Measurements from ENCODE around the gene BACH2. TPM values are rescaled to one million over a fixed set of nuclear protein-coding genes. Genes with fewer than 3 reads are reported as not detected.
"Not testable (repeated sequence)": the region's sequence is repeated elsewhere in the genome, so short reads cannot be mapped to it uniquely, and the experiment has no call there.

The BACH2 gene
- total RNA-seq, 1 donor = 13.2 TPM

DNA sequence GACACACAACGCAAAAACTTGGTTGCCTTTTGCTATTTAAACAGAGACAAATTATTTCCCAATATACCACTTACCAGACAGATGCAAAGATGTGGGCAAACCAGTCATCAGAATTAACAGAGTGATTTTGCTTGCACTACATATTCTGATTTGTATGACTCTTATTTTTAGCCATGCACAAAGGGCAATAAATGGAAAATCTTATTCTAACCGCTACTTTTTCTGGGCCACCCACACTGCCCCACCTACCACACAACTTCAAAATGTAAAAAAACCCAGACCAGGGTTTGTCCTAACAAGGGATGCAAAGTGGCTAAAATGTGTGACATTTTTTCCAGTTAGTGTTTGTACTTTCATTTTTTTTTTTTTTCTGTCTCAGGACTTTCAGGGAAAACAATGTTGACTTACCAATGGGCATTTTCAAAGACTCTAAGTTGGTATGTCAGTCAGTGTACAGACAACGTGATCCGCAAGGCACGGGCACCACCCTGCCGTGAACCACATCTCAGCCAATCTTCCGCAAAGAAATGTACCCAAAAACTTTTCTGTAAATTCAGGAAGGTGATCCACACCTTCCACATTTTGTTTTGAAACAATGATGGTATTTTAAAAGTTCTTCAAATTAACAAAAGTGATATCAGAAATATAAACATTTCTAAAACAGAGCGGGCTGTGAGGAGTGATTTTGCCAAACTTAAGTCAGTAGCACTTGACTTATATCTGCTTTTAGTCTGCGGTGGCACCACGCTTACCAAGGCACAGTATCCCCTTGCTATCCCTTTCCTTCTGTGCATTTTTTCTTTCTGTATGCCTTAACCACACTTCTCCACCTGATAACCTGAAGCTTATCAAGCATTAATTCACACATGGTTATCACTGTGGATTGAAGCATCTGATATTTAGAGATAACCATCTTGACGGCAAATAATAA is 216.8 kb downstream of the BACH2 start:
- no peak for DNase-seq (ENCODE audit: low read depth in 2 of 3, low spot score in 2 of 3)

DNA sequence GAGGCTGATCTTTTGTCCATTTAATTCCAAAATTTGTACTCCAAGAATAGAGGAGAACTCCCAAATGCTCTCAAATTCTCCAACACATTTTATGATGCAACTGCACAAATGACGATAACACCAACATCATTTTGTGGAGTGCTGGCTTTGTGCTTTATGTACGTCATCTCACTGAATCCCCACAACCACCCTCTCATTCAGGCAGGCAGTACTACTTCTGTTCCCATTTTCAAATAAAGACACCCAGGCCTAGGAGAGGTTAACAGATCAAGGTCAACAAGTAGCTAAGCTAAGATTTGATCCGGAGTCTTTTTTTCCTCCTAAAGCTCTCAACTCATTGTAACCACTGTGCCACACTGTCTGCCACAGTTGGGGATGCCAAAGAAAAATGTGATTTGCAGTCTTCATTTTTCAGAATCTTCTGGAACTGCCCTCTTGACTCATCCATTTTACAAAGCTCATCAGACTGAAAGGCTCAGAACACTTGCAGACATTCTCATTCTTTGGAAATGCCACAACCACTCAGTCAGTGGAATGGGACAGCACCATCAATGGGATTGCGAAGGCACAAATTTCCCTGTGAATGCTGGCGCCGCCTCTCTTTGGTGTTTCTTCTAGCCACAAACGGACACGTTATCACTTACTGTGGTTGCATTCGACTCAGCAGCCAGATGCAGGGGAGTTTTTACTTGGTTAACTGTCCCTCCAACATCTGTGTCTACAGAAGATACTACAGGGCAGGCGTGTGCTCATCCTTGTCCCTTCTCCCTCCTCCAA is 217.9 kb downstream of the BACH2 start:
- DNase-seq (ENCODE audit: low read depth in 2 of 3, low spot score in 2 of 3) = no peak

DNA sequence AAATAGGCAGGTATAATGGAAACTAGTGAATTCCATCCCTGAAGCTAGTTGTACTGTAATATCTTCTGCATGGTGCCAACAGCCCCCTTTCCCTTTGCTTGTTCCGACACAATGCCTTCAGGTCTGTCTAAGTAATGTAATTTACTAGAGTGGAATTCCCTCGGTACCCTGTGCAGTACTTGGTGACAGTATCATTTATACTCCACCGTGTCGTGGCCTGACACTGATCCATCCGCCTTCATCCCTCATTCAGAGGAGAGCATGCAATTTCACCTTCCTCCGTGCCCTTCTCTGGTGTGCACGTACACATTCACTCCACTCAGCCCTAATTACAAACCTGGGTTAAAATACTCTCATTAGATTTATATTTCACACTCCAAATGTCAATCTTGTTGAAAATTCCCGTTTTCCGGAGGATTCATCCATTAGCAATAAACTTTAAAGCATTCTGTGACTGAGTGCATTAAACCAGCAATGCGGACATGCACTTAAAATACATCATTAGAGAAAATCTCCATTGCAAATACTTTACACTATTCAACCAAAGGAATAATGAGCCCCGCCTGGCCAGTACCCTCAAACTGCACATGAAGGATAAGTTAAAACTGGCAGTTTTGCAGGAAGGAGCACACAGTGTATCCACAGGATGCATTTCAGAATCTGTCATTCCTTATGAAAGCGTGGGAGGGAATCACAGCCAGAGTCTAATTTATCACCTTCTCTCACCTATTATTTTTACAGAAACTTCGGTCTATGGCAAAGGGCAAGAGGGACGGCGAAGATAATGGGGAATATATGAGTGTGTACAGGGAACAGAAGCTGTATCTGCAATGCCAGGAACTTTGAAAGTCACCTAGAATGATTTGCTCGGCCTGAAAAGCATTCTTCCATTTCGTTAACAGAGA is 219.9 kb downstream of the BACH2 start:
- DNase-seq (ENCODE audit: low read depth in 2 of 3, low spot score in 2 of 3) = no peak

DNA sequence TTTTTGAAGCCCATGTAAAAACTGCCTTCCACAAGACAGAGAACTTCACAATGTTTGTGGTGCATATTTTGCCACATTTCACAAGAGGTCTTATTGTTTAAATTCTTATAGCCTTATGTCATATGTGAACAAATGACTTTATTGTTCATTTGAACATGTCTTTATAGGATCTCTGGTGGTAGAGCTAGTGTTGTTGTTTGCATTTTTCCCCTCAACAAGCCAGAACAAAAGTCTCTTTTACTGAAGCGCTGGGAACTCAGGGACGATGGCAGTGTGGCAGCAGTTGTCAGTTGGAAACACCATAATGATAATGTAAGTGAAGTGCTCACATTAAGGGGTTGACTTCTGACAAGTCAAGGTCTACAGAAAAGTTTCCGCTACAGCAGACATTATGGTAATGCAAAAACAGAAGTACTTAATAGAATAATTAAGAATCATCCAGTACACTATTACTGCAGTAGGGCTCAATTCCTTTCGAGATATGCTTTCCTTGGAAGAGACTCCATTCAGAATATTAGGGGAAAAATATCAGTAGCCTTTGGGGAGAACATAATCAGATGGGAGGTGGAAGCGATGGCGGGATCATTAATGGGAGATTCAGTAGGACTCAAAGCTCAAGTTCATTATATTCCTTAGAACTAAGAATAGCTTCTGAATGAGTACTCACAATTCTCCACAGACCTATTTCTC is 222.3 kb downstream of the BACH2 start:
- no peak for DNase-seq (ENCODE audit: low read depth in 2 of 3, low spot score in 2 of 3)

DNA sequence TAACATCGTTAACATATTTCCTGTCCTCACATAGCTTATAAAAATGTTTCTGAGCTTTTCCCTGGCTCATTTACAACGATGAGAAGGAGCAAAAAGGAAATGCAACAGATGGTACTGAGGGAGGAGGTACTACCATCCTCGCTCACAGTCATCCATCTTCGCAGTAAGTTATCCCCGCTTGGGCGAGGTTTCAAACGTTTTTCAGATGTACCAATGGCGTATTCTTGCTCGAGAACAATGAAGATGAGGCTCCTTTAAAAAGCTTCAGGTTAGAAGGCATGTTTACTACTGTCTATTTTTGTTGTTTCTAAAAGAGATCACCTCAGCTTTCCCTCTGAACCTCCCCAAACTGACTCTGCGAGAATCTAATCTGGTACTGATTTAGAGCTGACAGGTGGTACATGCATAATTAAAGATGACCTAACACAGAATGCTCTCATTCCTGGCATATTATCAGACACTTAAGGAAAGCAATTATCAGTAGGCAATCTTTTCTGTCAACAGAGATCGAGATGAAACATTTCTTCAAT is 223.6 kb downstream of the BACH2 start:
- no peak for DNase-seq (ENCODE audit: low read depth in 2 of 3, low spot score in 2 of 3)

DNA sequence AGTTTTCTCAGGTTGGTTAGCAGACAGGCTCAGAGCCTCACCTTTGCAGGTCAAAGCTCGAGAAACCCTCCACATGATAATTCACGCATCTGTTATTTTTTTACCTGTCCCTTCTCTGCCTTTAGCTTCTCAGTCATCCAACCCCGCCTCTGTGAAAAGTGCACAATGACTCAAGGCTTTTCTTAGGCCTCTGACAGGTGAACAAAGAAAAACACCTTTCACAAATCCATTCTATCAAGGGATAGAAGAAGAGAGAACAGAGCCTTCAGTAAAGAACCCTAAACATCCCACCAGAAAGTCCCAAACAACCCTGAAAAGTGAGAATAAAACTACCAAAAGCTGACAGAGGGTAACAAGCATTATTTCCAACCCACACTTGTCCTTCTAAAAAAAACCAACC is 224.1 kb downstream of the BACH2 start:
- DNase-seq (ENCODE audit: low read depth in 2 of 3, low spot score in 2 of 3) = no peak

DNA sequence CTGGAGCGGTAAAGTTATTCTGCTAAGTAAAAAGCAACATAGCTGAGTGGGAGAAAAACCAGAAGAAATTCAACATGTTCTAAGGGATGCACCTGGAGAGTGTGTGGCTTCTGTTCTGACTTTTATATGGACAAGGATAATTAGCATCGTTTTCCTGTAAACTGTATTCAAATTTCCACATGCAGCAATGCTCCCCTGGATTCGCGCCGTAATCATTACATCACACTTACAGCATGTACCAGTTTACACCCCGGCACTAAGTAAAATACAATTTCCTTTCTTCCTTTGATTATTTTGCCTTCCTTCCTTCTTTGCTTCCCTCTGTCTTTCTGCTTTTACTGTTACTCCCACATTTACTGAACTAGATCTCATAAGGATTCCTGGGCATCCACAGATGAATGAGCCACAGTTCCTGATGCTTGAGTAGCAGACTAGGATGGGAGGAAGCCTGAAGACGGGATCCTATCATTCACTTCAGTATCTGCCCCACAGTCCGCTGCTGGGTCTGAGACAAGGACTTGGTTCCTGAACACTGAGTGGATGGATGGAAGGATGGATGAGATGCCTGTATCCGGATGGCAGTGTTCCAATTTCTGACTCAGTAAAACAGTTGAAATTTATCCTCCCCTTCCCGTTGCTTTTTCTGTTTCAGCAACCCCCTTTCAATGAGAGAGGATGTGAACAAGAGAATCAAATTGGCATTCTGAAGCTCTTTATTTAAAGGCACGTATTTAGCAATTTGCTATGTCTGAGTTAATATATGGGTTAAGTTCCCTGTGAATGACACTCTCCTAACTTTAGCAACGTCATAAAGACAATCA is 227.7 kb downstream of the BACH2 start:
- no peak for DNase-seq (ENCODE audit: low read depth in 2 of 3, low spot score in 2 of 3)

DNA sequence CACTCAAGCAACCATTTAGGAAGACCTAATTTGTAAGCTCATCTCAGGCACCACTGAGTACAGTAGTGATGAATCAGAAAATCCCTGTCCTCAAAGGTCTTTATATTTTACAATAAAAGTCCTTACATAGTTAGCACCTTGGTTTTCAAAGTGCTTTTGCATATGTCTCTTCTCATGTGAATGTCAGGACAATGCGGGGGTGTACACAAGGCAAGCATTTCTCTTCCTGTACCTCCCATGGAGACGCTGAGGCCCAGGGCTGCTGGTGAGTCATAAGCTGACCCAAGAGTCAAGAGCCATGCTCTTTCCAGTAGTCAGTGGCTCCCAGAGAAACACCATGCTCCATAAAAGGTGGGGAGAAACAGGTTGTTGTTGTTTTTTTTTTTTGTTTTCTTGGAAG is 228.4 kb downstream of the BACH2 start:
- no peak for DNase-seq (ENCODE audit: low read depth in 2 of 3, low spot score in 2 of 3)

DNA sequence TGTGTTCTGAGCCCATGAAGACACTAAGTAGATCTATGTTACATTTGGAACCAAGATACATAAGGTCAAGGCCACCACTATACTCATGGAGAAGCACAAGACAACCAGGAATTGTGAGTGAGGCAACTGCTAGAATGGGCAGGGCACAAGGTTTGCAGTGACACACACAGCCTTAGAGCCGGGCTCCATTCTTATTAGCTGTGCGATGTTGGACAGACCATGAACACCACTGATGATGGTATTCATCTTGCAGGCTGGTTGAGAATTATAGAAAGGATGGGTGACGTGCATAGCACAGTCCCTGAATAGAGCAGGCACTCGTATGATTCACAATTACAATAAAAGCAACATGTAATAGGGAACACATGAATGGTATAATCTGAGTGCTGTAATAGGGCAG is 229.9 kb downstream of the BACH2 start:
- no peak for DNase-seq (ENCODE audit: low read depth in 2 of 3, low spot score in 2 of 3)

DNA sequence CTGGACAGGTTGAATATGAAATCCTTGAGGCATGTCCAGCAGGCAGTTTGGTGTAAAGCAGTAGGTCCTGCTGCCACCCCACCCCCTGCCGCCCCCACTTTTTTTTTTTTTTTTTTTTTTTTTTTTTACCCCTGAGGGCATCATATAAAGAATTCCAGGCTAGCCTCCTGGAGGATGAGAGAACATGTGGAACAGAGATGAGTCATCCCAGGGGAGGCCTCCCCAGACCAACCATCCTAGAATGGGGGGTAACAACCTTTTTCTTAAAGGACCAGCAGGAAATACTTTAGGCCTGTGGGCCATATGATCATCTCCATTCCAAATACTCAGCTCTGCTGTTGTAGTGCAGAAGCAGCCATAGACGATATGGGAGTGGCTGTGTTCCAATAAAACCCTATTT is 231.5 kb downstream of the BACH2 start:
- DNase-seq (ENCODE audit: low read depth in 2 of 3, low spot score in 2 of 3) = no peak

DNA sequence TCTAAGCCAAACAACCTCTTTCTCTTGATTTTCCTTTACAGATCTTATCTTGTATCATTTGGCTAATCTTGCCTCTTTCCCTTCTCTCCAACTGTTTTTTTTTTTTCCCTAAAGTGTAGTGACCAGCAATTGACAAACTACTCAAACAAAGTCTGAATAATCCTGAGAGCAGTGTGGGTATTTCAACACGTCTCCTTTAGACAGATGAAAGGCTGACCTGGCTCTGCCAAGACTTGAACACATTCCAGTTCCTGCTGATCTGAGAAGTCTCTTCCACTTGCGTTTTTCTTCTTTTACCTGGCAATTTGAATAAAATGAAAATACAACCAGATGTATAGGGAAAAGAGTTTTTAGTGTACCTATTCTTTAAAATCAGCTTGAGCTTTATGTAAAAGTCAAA is 234.0 kb downstream of the BACH2 start:
- no peak for DNase-seq (ENCODE audit: low read depth in 2 of 3, low spot score in 2 of 3)

DNA sequence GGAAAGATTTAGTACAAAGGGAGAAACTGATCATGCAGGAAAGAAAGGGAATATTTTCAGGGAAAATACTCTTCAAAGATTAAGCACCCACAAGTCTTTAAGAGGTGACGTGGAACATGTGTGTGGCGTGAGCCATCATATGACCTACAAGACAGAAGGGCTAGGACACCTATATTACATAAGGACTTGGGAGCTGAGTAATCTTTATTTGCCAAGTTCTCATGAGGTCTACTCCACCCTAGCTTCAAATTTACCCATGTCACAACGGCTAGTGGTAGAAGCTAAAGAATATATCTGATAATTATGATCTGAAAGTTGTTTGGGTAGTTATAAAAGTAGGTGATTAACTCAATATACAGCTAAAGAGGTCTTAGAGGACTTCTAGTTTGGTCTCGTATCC is 234.6 kb downstream of the BACH2 start:
- DNase-seq (ENCODE audit: low read depth in 2 of 3, low spot score in 2 of 3) = no peak

DNA sequence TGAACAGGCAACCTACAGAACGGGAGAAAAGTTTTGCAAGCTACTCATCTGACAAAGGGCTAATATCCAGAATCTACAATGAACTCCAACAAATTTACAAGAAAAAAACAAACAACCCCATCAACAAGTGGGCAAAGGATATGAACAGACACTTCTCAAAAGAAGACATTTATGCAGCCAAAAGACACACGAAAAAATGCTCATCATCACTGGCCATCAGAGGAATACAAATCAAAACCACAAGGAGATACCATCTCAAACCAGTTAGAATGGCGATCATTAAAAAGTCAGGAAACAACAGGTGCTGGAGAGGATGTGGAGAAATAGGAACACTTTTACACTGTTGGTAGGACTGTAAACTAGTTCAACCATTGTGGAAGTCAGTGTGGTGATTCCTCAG is 237.5 kb downstream of the BACH2 start:
- not testable (repeated sequence) for DNase-seq (ENCODE audit: low read depth in 2 of 3, low spot score in 2 of 3)

DNA sequence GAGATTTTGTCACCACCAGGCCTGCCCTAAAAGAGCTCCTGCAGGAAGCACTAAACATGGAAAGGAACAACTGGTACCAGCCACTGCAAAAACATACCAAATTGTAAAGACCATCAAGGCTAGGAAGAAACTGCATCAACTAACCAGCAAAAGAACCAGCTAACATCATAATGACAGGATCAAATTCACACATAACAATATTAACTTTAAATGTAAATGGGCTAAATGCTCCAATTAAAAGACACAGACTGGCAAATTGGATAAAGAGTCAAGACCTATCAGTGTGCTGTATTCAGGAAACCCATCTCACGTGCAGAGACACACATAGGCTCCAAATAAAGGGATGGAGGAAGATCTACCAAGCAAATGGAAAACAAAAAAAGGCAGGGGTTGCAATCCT is 240.7 kb downstream of the BACH2 start:
- not testable (repeated sequence) for DNase-seq (ENCODE audit: low read depth in 2 of 3, low spot score in 2 of 3)

DNA sequence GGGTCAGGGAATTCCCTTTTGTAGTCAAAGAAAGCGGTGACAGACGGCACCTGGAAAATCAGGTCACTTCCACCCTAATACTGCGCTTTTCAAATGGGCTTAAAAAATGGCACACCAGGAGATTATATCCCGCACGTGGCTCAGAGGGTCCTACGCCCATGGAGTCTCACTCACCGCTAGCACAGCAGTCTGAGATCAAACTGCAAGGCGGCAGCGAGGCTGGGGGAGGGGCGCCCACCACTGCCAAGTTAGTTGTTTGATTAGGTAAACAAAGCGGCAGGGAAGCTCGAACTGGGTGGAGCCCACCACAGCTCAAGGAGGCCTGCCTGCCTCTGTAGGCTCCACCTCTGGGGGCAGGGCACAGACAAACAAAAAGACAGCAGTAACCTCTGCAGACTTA is 242.4 kb downstream of the BACH2 start:
- DNase-seq (ENCODE audit: low read depth in 2 of 3, low spot score in 2 of 3) = not testable (repeated sequence)

DNA sequence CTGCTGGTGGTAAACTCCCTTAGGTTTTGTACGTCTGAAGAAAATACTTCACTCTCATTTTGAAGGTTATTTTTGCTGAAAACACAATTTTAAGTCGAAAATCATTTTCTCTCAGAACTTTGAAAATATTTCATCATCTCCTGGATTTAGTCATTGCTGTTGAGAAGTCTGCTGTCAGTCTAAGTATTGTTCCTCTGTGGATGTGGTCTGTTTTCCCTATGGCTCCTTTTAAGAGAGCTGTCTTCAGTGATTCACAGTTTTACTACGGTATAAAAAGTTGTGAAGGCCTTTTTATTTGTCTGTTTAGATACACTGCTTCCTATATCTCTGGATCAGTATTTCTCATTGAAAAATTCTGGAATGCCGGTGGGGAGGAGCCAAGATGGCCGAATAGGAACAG is 243.0 kb downstream of the BACH2 start:
- no peak for DNase-seq (ENCODE audit: low read depth in 2 of 3, low spot score in 2 of 3)

DNA sequence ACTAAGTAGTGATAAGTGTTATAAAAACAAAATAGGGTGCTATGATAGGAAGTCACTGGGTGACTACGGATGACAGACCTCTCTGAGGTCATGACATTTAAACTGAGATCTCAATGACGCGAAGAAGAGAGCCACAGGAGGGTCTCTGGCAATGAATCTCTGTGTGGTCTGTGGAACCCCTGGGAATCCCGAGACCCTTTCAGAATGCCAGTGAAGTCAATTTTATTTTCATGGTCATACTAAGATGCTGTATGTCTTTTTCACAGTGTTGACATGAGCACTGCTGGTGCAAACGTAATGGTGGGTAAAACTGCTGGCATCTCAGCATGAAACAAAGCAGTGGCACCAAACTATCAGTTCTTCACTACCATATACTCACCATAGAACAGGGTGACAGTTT is 247.3 kb downstream of the BACH2 start:
- DNase-seq (ENCODE audit: low read depth in 2 of 3, low spot score in 2 of 3) = no peak

DNA sequence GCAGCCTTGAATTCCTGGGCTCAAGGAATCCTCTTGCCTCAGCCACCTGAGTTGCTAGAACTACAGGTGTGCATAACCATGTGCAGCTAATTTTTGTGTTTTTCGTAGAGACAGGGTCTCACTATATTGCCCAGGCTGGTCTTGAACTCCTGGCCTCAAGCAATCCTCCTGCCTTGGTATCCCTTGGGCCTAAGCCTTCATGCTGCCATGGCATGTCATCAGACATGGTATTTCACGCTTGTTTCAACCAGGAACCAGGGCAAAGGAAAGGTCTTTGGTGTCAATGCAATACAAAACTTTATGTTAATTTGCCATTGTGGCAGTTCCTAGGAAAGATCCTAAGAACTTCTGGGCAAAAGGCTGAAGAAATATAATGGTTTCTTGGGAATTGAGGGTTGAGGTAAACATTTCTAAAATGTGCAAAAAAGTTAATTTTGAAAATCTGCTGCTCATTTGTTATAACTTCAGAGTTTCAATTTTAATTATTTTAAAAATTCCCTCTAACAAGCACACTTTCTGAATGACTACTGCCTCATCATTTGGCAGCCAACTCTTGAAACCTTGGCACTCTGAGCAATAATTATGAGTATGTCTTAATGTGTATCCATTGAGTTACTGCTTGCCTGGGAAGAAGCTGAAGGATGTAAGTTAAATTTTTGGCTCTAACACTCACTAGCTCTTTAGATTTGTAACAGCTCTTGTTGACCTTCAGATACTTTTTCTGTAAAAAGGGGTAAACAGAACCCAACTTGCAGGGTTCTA is 248.3 kb downstream of the BACH2 start:
- no peak for DNase-seq (ENCODE audit: low read depth in 2 of 3, low spot score in 2 of 3)
